DOHH2 (cell line): ENCODE data around the gene CYP11A1.

Source experiments
- CTCF ChIP-seq: fragments of 200-600 bp; sonication (generic); IDR thresholded peaks from one replicate; pipeline ENCODE4 v1.5.1; 2014; ENCODE audit warnings: antibody characterized with exemption, mild to moderate bottlenecking, low read depth, low read length; ENCODE audit not compliant: poor library complexity, severe bottlenecking
- EZH2phosphoT487 ChIP-seq: fragments of 200-600 bp; sonication (generic); IDR thresholded peaks from 2 replicates; pipeline ENCODE4 v1.6.1; 2017; ENCODE audit warnings: borderline replicate concordance, mild to moderate bottlenecking, antibody characterized with exemption, low read length, moderate library complexity, mixed read lengths

- TF ChIP-seq CTCF (no peak), EZH2phosphoT487 (no peak)
Measured at GRCh38 chr15:74381481-74381880, 14.0 kb upstream of the CYP11A1 start.
